OCI-LY1 (cell line): Measurements from ENCODE around the gene UTP11.

ENCODE experiments used
- EZH2 ChIP-seq: fragments of 200-600 bp; sonication (generic), shearing (Covaris generic); IDR thresholded peaks from 2 replicates; pipeline ENCODE4 v1.8.0; 2017; ENCODE audit warnings: borderline replicate concordance, mixed run types, mild to moderate bottlenecking, antibody characterized with exemption, low read length, moderate library complexity, mixed read lengths
- TF ChIP-seq, protein P1 (sequence below): fragments of 200-600 bp; sonication (generic), shearing (Covaris generic); IDR thresholded peaks from 2 replicates; pipeline ENCODE4 v1.5.1; 2017; ENCODE audit warnings: mild to moderate bottlenecking, antibody characterized with exemption, low read length, moderate library complexity, mixed read lengths

DNA sequence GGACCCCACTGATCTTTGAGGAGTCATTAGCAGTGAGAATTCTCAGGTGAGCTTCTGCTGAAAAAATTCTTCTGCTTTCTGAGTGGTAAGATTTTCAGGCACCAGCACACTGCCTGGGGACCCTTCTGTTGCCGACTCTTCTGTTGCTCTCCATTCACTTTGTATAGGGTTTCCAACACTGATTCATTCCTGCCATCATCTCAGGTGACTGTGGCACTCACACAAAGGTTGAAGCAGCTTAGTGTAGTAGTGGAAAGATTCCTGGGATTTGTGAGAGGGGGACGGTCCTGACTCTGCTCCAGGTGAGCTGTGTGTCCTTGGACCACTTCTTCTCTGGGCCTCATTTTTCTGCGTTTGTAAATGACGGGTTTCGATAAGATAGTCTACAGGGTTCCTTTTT lies 9.4 kb downstream of the UTP11 start:
- TF ChIP-seq, protein P1, sequence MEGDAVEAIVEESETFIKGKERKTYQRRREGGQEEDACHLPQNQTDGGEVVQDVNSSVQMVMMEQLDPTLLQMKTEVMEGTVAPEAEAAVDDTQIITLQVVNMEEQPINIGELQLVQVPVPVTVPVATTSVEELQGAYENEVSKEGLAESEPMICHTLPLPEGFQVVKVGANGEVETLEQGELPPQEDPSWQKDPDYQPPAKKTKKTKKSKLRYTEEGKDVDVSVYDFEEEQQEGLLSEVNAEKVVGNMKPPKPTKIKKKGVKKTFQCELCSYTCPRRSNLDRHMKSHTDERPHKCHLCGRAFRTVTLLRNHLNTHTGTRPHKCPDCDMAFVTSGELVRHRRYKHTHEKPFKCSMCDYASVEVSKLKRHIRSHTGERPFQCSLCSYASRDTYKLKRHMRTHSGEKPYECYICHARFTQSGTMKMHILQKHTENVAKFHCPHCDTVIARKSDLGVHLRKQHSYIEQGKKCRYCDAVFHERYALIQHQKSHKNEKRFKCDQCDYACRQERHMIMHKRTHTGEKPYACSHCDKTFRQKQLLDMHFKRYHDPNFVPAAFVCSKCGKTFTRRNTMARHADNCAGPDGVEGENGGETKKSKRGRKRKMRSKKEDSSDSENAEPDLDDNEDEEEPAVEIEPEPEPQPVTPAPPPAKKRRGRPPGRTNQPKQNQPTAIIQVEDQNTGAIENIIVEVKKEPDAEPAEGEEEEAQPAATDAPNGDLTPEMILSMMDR, result no peak
- no peak for TF ChIP-seq EZH2
